CD14-positive monocyte (primary cell): ENCODE results near the gene SOX5. TPM values are rescaled to one million over a fixed set of nuclear protein-coding genes. Genes with fewer than 3 reads are reported as not detected.

Experiments used
- DNase-seq, 3 donors: peaks; one replicate each; pipeline ENCODE4 v3.0.0-alpha.2; 2011 to 2022
- H2AFZ ChIP-seq: 2 replicates; pipeline ENCODE4 v1.6.0; 2012; ENCODE audit warnings: mild to moderate bottlenecking, low read depth, low read length, inconsistent platforms; ENCODE audit not compliant: insufficient read depth, poor library complexity, severe bottlenecking
- H3K27ac ChIP-seq, 2 donors: 1 replicate in 1 of 2; 2 replicates in 1 of 2; pipeline ENCODE4 v1.5.1; 2012 to 2013; ENCODE audit warnings: low read length in 2 of 2, control low read depth in 1 of 2, inconsistent platforms in 1 of 2, low read depth in 1 of 2, mild to moderate bottlenecking in 1 of 2
- H3K27me3 ChIP-seq, 2 donors: one replicate each; pipeline versions ENCODE4 v1.6.0 to v1.6.1; 2011 to 2013; ENCODE audit warnings: low read length in 2 of 2; ENCODE audit not compliant: control insufficient read depth in 2 of 2, insufficient read depth in 2 of 2
- H3K36me3 ChIP-seq, 2 donors: replicated peaks in 1 of 2; 1 replicate in 1 of 2; 2 replicates in 1 of 2; pipeline versions ENCODE4 v1.5.1 to v1.6.1; 2012 to 2013; ENCODE audit warnings: low read length in 2 of 2, control low read depth in 1 of 2, inconsistent platforms in 1 of 2, mild to moderate bottlenecking in 1 of 2; ENCODE audit not compliant: insufficient read depth in 2 of 2, control insufficient read depth in 1 of 2
- H3K4me1 ChIP-seq, 2 donors: 1 replicate in 1 of 2; 2 replicates in 1 of 2; pipeline versions ENCODE4 v1.5.1 to v1.6.1; 2012 to 2013; ENCODE audit warnings: low read length in 2 of 2, control low read depth in 1 of 2, inconsistent platforms in 1 of 2, mild to moderate bottlenecking in 1 of 2, moderate library complexity in 1 of 2; ENCODE audit not compliant: insufficient read depth in 2 of 2, control insufficient read depth in 1 of 2
- H3K4me2 ChIP-seq: replicated peaks from 2 replicates; pipeline ENCODE3; 2012; ENCODE audit warnings: low read length, moderate library complexity, mild to moderate bottlenecking; ENCODE audit not compliant: poor library complexity, severe bottlenecking; ENCODE audit errors: extremely low read depth
- H3K4me3 ChIP-seq, 3 experiments: fragments of 200-600 bp in 1 of 3; sonication (generic) in 1 of 3; replicated peaks in 1 of 3; 1 replicate in 2 of 3; 2 replicates in 1 of 3; pipeline ENCODE4 v1.5.1; 2011 to 2013; ENCODE audit warnings: low read length in 3 of 3, mild to moderate bottlenecking in 3 of 3, control low read depth in 2 of 3, low read depth in 2 of 3, inconsistent platforms in 1 of 3, moderate library complexity in 1 of 3
- H3K79me2 ChIP-seq: 2 replicates; pipeline ENCODE4 v1.6.0; 2012; ENCODE audit warnings: mild to moderate bottlenecking, control low read depth, inconsistent platforms, low read length, moderate library complexity; ENCODE audit not compliant: insufficient read depth
- H3K9ac ChIP-seq: 2 replicates; pipeline ENCODE4 v1.6.0; 2017; ENCODE audit warnings: low read length, mild to moderate bottlenecking; ENCODE audit not compliant: insufficient read depth, poor library complexity, severe bottlenecking
- H3K9me3 ChIP-seq, 2 donors: replicated peaks in 1 of 2; 1 replicate in 1 of 2; 2 replicates in 1 of 2; pipeline versions ENCODE4 v1.5.1 to v1.6.1; 2012 to 2013; ENCODE audit warnings: low read length in 2 of 2, control low read depth in 1 of 2; ENCODE audit not compliant: control insufficient read depth in 1 of 2, insufficient read depth in 1 of 2
- H4K20me1 ChIP-seq: 2 replicates; pipeline ENCODE4 v1.6.0; 2012; ENCODE audit warnings: mild to moderate bottlenecking, low read length, control low read depth, moderate library complexity; ENCODE audit not compliant: insufficient read depth
- H3K27ac Mint-ChIP-seq, 7 donors: one replicate each; pipeline ENCODE4 v1.8.0; 2020; ENCODE audit warnings: mild to moderate bottlenecking in 7 of 7, mixed read lengths in 7 of 7, moderate library complexity in 6 of 7, inconsistent platforms in 2 of 7
- H3K27me3 Mint-ChIP-seq, 3 donors: one replicate each; pipeline ENCODE4 v1.8.0; 2021 to 2022; ENCODE audit warnings: low read depth in 3 of 3, mild to moderate bottlenecking in 3 of 3, mixed read lengths in 3 of 3, moderate library complexity in 3 of 3, inconsistent platforms in 1 of 3
- H3K36me3 Mint-ChIP-seq, 2 donors: one replicate each; pipeline ENCODE4 v1.8.0; 2020; ENCODE audit warnings: mixed read lengths in 2 of 2, inconsistent platforms in 1 of 2, mild to moderate bottlenecking in 1 of 2
- H3K4me1 Mint-ChIP-seq: one replicate; pipeline ENCODE4 v1.8.0; 2020; ENCODE audit warnings: mild to moderate bottlenecking, mixed read lengths
- H3K4me3 Mint-ChIP-seq, 2 donors: one replicate each; pipeline ENCODE4 v1.8.0; 2020; ENCODE audit warnings: mild to moderate bottlenecking in 2 of 2, mixed read lengths in 2 of 2, moderate library complexity in 1 of 2
- H3K9me3 Mint-ChIP-seq, 7 donors: one replicate each; pipeline ENCODE4 v1.8.0; 2020 to 2022; ENCODE audit warnings: mixed read lengths in 7 of 7, mild to moderate bottlenecking in 6 of 7, moderate library complexity in 6 of 7, inconsistent platforms in 2 of 7
- CTCF ChIP-seq: fragments of 200-600 bp; IDR thresholded peaks from one replicate; pipeline ENCODE4 v1.8.0; 2022; ENCODE audit warnings: antibody characterized with exemption, mild to moderate bottlenecking
- WGBS: methylation state at CpG from one replicate; pipeline ENCODE4 v1.1.5; 2013; ENCODE audit warnings: missing lambda C conversion rate; ENCODE audit not compliant: insufficient coverage; 5-methylcytosine and 5-hydroxymethylcytosine counted together
- intact Hi-C, 2 donors: fragments of 100-400 bp; cut with micrococcal nuclease; formaldehyde crosslinking; loops; one replicate each; pipeline versions ENCODE4 v1.15.0 to v1.15.1; 2023
- polyA plus RNA-seq, 3 donors: library from polyadenylated mRNA; depleted of rRNA in 1 of 3; unstranded in 2 of 3; stranded (reverse) in 1 of 3; fragments of 300-500 nt in 2 of 3; fragments of >200 nt in 1 of 3; fragmentation: Illumina TruSeq in 2 of 3; gene quantifications; 1 replicate in 2 of 3; 2 replicates in 1 of 3; pipeline ENCODE4 v1.2.3, GENCODE V29; 2012 to 2021

Gene SOX5
- polyA plus RNA-seq, 3 donors: not detected

- Mint-ChIP-seq H3K36me3 (no peaks in the 10 kb centered on the region), H3K9me3 (peaks cover 0 to 9% (median 3%) of the 10 kb centered on the region in 7 donors), H3K4me1 (no peaks in the 10 kb centered on the region), H3K4me3 (no peak overlapping the region), H3K27me3 (peaks cover 0 to 2% (median 0%) of the 10 kb centered on the region in 3 donors), H3K27ac (no peak overlapping the region)
- intact Hi-C loops: no loop called here
- no peaks in the 10 kb centered on the region for H3K36me3 ChIP-seq
- H3K9ac ChIP-seq: no peak overlapping the region
- H4K20me1 ChIP-seq: no peaks in the 10 kb centered on the region
- H3K9me3 ChIP-seq: no peaks in the 10 kb centered on the region
- H3K27ac ChIP-seq: no peak overlapping the region
- no peak overlapping the region for H3K4me2 ChIP-seq
- H2AFZ ChIP-seq: no peak overlapping the region
- no peaks in the 10 kb centered on the region for H3K79me2 ChIP-seq
- H3K4me1 ChIP-seq: no peaks in the 10 kb centered on the region
- H3K27me3 ChIP-seq: no peaks in the 10 kb centered on the region
- no peak for DNase-seq
- TF ChIP-seq CTCF: no peak
- no peak overlapping the region for H3K4me3 ChIP-seq
These were observed 81.7 kb downstream of the SOX5 start for GRCh38 chr12:23867794-23868193.

GRCh38 chr12:23862701-23863100 lies 86.8 kb downstream of the SOX5 start:
- peaks cover 0 to 6% (median 0%) of the 10 kb centered on the region in 3 donors for H3K27me3 Mint-ChIP-seq

More at GRCh38 chr12:23862701-23863100, 86.8 kb downstream of the SOX5 start:
- no peaks in the 10 kb centered on the region for H3K79me2 ChIP-seq
- no peak overlapping the region for H3K4me3 ChIP-seq
- DNase-seq: no peak
- no peak overlapping the region for H3K4me2 ChIP-seq
- H3K4me1 Mint-ChIP-seq: no peaks in the 10 kb centered on the region
- no peaks in the 10 kb centered on the region for H3K27me3 ChIP-seq
- H3K27ac ChIP-seq: no peak overlapping the region
- no peak overlapping the region for H3K9ac ChIP-seq
- H3K36me3 Mint-ChIP-seq: no peaks in the 10 kb centered on the region
- no peak for TF ChIP-seq CTCF
- H3K9me3 ChIP-seq: peaks cover 6 to 8% of the 10 kb centered on the region in 2 donors
- WGBS: no CpG with 5 or more reads among the region's 3 CpGs
- H3K27ac Mint-ChIP-seq: no peak overlapping the region
- H2AFZ ChIP-seq: no peak overlapping the region
- H3K4me3 Mint-ChIP-seq: no peak overlapping the region
- no peaks in the 10 kb centered on the region for H4K20me1 ChIP-seq
- no peaks in the 10 kb centered on the region for H3K36me3 ChIP-seq
- intact Hi-C loops: no loop called here
- H3K4me1 ChIP-seq: no peaks in the 10 kb centered on the region
- H3K9me3 Mint-ChIP-seq: peaks cover 2 to 19% (median 8%) of the 10 kb centered on the region in 7 donors
